IMR-90 (cell line): ENCODE results near the gene PLCB3.

Experiments
- BHLHE40 ChIP-seq: fragments of 150-350 bp; IDR thresholded peaks from 2 replicates; pipeline ENCODE4 v1.6.1; 2016; ENCODE audit warnings: mild to moderate bottlenecking, low read depth, low read length
- CEBPB ChIP-seq: IDR thresholded peaks from 2 replicates; pipeline ENCODE4 v1.6.1; 2012; ENCODE audit warnings: low read depth, low read length, improper control_type of control experiment
- CHD1 ChIP-seq: IDR thresholded peaks from 2 replicates; pipeline ENCODE4 v1.6.1; 2012; ENCODE audit warnings: low read depth, low read length, improper control_type of control experiment
- CTCF ChIP-seq: conservative IDR thresholded peaks from 2 replicates; pipeline ENCODE4 v1.5.1; 2012; ENCODE audit warnings: mild to moderate bottlenecking, low read depth, low read length, improper control_type of control experiment
- FOS ChIP-seq: fragments of 150-350 bp; IDR thresholded peaks from 2 replicates; pipeline ENCODE4 v1.6.1; 2016; ENCODE audit warnings: low read depth, low read length
- MAFK ChIP-seq: IDR thresholded peaks from 2 replicates; pipeline ENCODE4 v1.6.1; 2012; ENCODE audit warnings: low read depth, low read length, improper control_type of control experiment
- MXI1 ChIP-seq: IDR thresholded peaks from 2 replicates; pipeline ENCODE4 v1.6.1; 2012; ENCODE audit warnings: low read depth, mild to moderate bottlenecking, low read length, moderate library complexity, borderline replicate concordance
- NFE2L2 ChIP-seq: fragments of 150-350 bp; IDR thresholded peaks from 2 replicates; pipeline ENCODE4 v1.6.1; 2016; ENCODE audit warnings: low read depth, mild to moderate bottlenecking, low read length
- POLR2A ChIP-seq: IDR thresholded peaks from 2 replicates; pipeline ENCODE4 v1.6.1; 2012; ENCODE audit warnings: mild to moderate bottlenecking, low read depth, low read length
- RAD21 ChIP-seq: IDR thresholded peaks from 2 replicates; pipeline ENCODE4 v1.6.1; 2012; ENCODE audit warnings: low read length, improper control_type of control experiment
- RCOR1 ChIP-seq: IDR thresholded peaks from 2 replicates; pipeline ENCODE4 v1.6.1; 2012; ENCODE audit warnings: mild to moderate bottlenecking, low read length, improper control_type of control experiment; ENCODE audit not compliant: insufficient replicate concordance
- RFX5 ChIP-seq: IDR thresholded peaks from 2 replicates; pipeline ENCODE4 v1.8.0; 2012; ENCODE audit warnings: low read depth, mild to moderate bottlenecking, low read length, moderate library complexity
- SMC3 ChIP-seq: fragments of 150-350 bp; IDR thresholded peaks from 2 replicates; pipeline ENCODE4 v1.6.1; 2016; ENCODE audit warnings: low read depth, mild to moderate bottlenecking, antibody characterized with exemption, low read length, moderate library complexity
- TF ChIP-seq, protein P1 (sequence below): fragments of 150-350 bp; IDR thresholded peaks from 2 replicates; pipeline ENCODE4 v1.6.1; 2017; ENCODE audit warnings: mild to moderate bottlenecking, antibody characterized with exemption, low read length, low read depth

DNA sequence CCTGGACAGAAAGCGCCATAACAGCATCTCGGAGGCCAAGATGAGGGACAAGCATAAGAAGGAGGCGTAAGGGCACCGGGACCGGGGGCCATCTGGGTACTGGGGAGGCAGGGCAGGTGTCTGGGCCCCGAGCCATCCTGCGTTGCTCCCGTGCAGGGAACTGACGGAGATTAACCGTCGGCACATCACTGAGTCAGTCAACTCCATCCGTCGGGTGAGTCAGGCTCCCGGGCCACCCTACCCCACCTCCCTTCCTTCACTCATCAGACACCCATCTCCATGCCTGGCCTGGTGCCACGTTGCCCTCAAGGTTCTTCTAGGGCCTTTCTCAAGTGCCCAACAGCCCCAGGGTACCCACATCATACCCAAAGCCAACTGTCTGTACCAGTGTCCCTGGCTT, 15.0 kb downstream of the PLCB3 start:
- TF ChIP-seq CTCF (no peak), RFX5 (no peak), POLR2A (no peak), MAFK (no peak), RAD21 (no peak), BHLHE40 (no peak), SMC3 (no peak), FOS (no peak), CEBPB (no peak), MXI1 (no peak), RCOR1 (no peak), CHD1 (no peak), NFE2L2 (no peak)
- TF ChIP-seq, protein P1, sequence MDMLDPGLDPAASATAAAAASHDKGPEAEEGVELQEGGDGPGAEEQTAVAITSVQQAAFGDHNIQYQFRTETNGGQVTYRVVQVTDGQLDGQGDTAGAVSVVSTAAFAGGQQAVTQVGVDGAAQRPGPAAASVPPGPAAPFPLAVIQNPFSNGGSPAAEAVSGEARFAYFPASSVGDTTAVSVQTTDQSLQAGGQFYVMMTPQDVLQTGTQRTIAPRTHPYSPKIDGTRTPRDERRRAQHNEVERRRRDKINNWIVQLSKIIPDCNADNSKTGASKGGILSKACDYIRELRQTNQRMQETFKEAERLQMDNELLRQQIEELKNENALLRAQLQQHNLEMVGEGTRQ: no peak
